ENCODE data around the gene ARHGEF2.
"Not testable (repeated sequence)": the region's sequence is repeated elsewhere in the genome, so short reads cannot be mapped to it uniquely, and the experiment has no call there.

Gene ARHGEF2

GRCh38 chr1:155942578-155943141, 35.7 kb downstream of the ARHGEF2 start:
- no peak for DNase-seq (ENCODE audit: low read depth)

GRCh38 chr1:155941845-155942531, 36.4 kb downstream of the ARHGEF2 start:
- DNase-seq (ENCODE audit: low read depth): no peak

DNA sequence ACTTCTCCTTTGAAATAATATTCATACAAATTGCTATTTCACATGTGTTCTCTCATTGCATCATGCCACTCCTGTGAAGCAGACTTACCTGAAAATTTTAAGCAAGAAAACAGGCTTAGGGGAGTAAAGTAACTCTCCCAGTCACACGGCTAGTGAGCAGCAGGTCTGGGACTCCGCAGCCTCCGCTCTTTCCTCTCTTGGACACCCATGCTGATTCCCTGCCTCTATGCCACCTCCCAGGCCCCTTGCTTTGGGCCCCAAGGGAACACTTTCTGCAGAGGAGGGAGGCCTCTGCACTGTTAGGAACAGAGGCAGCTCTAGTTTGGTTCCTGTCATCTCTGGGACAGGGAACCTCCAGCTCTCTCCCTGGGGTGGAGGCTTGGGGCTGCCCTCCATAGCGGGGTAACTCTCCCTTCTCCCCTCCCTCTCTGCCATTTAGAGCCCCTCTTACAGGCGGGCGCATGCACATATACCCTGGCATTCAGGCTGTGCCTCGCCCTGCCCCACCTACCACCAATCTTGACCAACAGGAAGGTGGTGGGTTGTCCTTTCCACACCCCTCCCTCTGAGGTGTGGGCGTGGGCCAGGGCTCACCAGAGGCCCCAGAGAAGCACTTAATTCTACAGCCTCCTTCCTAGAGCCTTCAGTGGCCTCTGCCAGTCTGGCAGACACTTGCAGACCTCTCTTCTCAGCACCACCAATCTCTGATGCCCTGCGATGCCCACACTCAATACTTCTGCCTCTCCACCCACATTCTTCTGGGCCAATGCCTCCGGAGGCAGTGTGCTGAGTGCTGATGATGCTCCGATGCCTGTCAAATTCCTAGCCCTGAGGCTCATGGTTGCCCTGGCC, 37.1 kb downstream of the ARHGEF2 start, which contains the start of gene RXFP4:
Gene RXFP4, plus strand, starts transcription at position 646 of the 852 bp plus-strand sequence. Its CDS starts 72 bp downstream, at position 718.
- no peak for DNase-seq (ENCODE audit: low read depth)

DNA sequence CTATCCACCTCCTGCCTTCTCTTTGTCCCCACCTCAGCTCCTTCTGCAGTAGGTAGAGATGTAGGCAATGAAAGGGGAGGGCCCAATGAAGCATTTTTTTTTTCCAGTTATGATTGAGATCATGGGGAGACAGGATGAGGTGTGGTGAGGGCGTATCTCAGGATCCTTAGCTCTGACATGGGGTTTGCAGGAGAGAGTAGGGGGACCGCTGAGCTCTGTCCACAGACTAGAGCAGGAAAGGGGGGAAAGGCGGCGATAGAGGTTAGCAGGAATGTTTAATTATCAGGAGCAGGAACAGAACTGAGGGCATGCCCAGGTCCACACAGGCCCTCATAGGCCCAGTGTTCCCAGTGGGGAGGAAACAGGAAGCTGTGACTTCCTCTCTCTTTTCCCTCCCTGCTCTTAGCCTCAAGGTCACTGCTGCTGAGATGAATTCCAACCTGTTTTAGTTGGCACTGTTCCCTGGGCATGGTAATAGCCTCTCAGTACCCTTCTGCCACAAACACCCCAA, 37.8 kb downstream of the ARHGEF2 start:
- no peak for DNase-seq (ENCODE audit: low read depth)

DNA sequence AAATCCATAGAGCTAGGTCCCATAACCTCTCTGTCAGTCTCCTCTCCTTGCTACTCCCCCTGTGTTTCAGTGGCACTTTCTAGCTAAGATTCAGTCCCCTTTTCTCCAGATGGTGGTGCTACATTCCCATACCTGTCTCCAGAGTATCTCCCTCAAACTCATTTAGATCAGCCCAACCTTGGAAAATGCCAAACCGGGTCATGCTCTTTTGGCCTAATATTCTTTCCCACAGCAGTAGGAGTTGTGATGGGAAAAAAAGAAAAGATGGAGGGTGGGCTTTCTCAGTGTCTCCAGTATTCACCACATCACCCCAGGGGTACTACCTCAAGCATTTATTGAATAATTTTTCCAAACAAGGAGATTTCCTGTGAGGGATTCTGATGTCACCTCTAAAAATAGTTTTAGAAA, 40.1 kb downstream of the ARHGEF2 start:
- DNase-seq (ENCODE audit: low read depth): no peak

GRCh38 chr1:155934936-155935590, 43.3 kb downstream of the ARHGEF2 start:
- no peak for DNase-seq (ENCODE audit: low read depth)

DNA sequence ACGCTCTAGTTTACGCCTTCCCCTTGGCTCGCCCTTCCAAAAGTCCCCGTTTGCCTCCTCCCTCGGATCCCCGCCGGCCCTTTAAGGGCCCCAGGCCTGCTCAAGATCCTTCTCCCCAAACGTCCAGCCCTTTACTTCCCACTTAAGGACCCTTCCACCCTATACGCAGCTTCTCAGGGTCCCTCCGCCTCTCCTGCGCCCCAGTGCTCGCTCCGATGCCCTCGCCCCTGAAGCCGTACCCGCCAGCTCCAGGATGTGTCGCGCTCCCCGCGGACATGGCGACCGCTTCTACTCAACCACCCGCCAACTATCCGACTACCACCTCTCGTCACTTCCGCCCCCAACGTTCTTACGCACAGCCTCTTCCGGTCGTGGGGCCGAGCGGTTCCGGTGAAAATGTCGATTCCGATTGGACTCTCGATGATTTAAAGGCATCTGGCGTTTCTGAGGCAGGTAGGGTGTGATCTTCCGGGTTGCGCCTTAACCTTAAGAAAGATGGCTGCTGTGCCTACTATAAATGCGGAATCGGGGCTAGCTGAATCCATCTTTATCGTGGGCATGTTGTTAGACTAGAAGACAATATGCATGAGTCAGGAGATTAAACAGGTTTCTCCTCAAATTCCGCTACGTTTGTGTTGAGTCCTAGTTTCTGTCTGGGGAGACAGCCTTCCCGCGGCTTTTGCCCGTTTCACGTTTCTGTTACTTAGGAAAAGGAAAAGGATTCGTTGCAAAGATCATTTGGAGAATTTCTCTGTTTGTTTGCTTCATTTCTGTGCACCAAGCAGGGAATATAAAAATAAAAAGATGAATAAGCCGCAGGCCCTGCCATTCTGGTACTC, 44.0 kb downstream of the ARHGEF2 start, which contains the start of gene KHDC4:
Gene KHDC4, minus strand, starts transcription at position 317 of the 839 bp plus-strand sequence. Its CDS starts 40 bp downstream, at position 277.
- DNase-seq (ENCODE audit: low read depth): peak; percentile 93

DNA sequence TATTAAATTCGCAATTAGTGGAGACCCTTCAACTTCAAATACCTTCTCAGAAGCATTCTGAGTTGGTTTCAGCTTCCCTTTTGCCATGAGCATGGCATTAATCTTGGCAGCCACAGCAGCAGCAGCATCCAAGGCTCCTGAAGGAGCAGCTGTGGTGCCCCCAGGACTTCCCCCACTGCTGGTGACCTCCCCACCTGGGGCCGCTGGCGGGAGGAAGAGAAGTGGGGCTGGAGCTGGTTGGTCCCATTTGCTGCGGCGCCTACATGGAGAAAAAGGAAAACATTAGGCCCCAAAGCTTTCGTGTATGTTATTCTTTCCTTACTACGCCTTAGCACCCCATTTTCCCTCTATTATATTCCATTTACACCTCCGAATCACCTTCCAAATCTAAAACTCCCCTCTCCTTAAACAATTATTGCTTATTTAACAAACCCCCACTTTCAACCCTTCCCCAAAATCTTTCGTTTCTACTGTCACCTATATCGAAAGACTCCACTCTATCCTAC, 44.7 kb downstream of the ARHGEF2 start:
- no peak for DNase-seq (ENCODE audit: low read depth)

DNA sequence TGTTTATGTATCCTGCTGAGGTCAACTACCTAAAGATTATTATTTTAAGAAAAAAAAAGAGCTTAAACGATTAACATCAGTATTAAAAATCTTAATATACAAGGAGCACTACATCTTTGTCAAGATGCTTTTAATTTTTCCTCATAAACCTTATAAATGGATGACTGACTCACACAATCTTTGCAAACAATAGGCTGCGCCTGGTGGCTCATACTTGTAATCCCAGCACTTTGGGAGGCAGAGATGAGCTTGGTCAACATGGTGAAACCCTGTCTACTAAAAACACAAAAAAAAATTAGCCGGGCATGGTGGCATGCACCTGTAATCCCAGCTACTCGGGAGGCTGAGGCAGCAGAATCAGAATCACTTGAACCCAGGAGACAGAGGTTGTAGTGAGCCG, 45.9 kb downstream of the ARHGEF2 start:
- DNase-seq (ENCODE audit: low read depth): no peak

DNA sequence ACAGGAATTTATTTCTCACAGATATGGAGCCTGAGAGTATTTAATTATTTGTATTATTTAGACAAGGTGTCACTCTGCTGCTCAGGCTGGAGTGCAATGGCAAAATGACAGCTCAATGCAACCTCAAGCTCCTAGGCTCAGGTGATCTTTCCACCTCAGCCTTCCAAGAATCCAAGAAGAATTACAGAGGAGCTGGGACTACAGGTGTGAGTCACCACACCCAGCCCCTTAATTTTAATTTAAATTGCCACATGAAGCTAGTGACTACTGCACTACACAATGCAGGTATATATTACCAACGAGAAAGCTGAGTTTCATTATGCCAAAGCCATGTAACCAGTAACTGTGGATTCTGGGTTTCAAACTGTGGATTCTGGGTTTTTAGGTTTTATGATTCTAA, 46.3 kb downstream of the ARHGEF2 start:
- no peak for DNase-seq (ENCODE audit: low read depth)

GRCh38 chr1:155931332-155932038, 46.9 kb downstream of the ARHGEF2 start:
- DNase-seq (ENCODE audit: low read depth): no peak

DNA sequence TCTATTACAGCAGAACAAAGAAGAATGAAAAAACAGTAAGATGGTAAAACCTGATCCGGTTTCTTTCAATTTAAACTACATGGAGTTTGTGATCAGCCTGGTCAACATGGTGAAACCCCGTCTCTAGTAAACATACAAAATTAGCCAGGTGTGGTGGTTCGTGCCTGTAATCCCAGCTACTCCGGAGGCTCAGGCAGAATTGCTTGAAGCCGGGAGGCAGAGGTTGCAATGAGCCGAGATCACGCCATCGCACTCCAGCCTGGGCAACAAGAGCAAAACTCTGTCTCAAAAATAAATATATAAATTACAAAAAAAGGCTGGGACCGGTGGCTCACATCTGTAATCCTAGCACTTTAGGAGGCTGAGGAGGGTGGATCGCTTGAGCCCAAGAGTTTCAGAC, 47.6 kb downstream of the ARHGEF2 start:
- DNase-seq (ENCODE audit: low read depth): not testable (repeated sequence)

- DNase-seq (ENCODE audit: low read depth): no peak
Observed at GRCh38 chr1:155929057-155929456, 49.3 kb downstream of the ARHGEF2 start.

DNA sequence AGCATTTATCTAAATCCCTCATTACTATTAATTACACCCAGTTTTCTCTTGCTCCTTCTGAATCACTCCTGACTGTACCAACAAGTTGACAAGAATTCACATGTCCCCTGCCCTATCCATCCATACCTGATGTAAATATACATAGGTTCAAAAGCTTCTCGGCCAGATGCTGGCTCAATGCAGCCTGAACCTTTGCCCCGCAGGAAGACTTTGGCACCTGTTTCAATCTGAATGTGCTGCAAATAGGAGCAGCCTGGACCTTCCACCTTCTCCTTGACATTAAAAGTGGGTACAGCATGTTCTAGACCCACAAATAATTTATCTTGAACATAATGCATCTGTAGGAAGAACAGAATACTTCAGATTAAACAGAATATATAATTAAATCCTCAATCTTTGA, 52.8 kb downstream of the ARHGEF2 start:
- DNase-seq (ENCODE audit: low read depth): no peak

DNA sequence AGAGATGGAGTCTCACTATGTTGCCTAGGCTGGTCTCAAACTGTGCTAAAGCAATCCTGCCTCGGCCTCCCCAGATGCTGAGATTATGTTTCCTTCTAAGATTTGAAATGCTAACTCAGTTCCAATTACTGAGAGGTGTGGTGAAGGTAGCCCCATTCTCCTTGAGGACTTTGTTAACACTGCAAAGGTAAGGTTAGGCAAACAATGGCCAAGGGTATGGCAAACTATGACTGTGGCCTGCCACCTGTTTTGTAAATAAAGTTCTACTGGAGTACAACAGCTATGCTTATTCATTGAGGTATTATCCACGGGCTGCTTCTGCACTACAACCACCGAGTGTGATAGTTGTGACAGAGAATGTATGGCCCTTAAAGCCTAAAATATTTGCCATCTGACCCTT, 57.6 kb downstream of the ARHGEF2 start:
- no peak for DNase-seq (ENCODE audit: low read depth)

- DNase-seq (ENCODE audit: low read depth): no peak
Observed at GRCh38 chr1:155919801-155920200, 58.5 kb downstream of the ARHGEF2 start.

- DNase-seq (ENCODE audit: low read depth): no peak
Observed at GRCh38 chr1:155918660-155919059, 59.7 kb downstream of the ARHGEF2 start.

DNA sequence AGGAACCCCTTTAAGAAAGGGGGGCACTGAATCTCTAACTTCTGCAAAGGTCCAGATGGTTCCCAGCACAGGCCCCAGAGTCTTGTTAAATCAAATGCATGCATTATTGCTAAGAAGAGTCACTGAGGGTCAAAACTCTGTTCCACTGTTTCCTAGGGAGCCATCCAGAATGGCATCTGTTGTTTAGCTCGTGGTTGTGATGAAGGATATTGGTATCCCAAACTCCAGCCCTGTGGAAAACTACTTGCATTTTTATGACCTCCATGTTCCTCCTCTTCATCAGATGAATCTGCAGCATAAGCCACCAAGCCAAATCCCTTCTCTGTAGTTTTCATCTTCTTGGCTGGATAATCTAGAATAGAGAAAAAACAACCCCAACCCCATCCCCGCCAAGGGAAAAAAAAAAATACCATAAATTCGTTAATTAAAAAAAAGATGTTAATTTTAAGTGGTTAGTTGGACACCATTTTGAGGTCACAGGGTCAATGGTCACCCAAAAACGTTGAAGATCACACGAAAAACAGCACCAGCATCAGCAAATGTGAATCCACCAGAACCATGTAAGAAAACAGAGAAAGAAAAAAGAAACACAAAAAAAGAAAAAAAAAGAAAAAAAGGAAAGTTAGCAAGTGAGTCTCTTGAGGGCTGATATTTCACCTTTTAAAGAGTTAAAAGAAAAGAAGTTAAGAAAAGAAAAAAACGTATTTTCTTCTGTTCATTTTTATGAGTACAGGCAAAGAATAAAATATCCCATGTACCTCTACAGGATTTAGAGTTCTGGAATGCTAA, 64.2 kb downstream of the ARHGEF2 start:
- DNase-seq (ENCODE audit: low read depth): no peak

- no peak for DNase-seq (ENCODE audit: low read depth)
Observed at GRCh38 chr1:155912056-155912536, 66.3 kb downstream of the ARHGEF2 start.

All from activated T-cell treated with anti-CD3 and anti-CD28 coated beads for 24 hours (primary cell).